Stimulated activated CD8-positive, alpha-beta memory T cell treated with anti-CD3 and anti-CD28 coated beads, Interleukin-4, amount 100 ng/mL, for 4 hours (primary cell): Measurements from ENCODE around the gene WFDC10A.
"Not testable (repeated sequence)": the region's sequence is repeated elsewhere in the genome, so short reads cannot be mapped to it uniquely, and the experiment has no call there.

Source experiments
- DNase-seq, 2 donors: peaks; one replicate each; pipeline ENCODE4 v3.0.0-alpha.2; 2020; ENCODE audit warnings: low read depth in 2 of 2, low spot score in 1 of 2

The WFDC10A gene

GRCh38 chr20:45629496-45630100, at the start of gene WFDC10A:
Gene WFDC10A (plus strand): TSS chr20:45629739. CDS start chr20:45629814, 75 bp downstream.
- no peak for DNase-seq

- DNase-seq: no peak
Measured at GRCh38 chr20:45581702-45582101, 47.8 kb upstream of the WFDC10A start.

DNA sequence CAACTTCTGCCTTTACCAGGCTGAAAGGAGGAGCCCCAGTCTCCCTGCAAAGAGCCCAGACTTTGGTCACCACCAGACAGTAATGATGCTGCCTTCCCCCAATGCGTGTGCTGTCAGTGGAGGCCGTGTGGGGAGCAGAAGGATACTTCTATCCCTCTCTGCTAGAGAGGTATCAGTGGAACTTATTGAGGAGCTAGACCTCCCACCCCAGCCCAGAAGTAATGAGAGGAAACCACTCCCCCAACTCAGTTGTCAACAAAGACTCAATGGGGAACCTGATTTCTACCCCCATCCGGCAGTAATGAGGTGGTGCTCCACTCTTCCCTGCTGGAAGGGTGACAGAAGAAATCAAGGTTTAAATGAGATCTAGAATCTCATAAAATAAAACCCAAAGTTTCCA, 46.0 kb upstream of the WFDC10A start:
- DNase-seq: no peak

DNA sequence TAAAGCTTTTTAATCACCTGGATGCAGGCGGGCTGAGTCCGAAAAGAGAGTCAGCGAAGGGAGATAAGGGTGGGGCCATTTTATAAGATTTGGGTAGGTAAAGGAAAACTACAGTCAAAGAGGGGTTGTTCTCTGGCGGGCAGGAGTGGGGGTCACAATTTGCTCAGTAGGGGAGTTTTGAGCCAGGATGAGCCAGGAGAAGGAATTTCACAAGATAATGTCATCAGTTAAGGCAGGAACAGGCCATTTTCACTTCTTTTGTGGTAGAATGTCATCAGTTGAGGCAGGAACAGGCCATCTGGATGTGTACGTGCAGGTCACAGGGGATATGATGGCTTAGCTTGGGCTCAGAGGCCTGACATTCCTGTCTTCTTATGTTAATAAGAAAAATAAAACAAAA, 45.2 kb upstream of the WFDC10A start:
- DNase-seq: not testable (repeated sequence)

DNA sequence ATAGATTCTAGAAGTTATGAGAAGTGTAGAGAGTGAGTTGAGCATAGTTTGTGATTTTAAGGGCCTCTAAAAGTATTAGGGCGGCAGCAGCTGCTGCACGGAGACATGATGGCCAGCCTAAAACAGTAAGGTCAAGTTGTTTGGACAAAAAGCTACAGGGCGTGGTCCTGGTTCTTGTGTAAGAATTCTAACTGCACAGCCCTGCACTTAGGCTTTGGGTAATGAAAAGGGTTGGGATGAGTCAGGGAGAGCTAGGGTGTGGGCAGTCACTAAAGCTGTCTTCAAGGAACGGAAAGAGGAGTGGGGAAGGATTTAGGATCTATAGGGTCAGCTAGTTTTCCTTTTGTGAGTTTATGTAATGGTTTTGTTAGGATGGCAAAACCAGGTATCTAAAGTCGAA, 43.6 kb upstream of the WFDC10A start:
- not testable (repeated sequence) for DNase-seq

DNA sequence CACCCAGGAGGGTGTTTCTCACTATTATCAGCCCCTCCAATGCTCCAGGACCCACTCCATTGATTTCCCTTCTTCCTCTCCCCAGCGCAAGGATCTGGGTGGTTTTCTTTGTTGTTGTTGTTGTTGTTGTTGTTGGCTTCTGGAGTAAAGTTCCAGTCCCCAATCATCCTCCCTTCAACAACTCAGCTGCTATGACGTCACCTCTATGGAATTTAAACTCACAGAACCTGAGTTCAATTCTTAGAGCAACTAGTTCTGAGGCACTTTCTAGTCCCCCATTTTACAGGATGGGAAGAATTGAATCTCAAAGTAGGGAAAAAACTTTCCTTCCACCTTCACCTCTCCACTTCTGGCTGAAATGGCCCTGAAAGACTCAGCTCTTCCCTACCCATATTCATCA, 40.7 kb upstream of the WFDC10A start:
- no peak for DNase-seq

DNA sequence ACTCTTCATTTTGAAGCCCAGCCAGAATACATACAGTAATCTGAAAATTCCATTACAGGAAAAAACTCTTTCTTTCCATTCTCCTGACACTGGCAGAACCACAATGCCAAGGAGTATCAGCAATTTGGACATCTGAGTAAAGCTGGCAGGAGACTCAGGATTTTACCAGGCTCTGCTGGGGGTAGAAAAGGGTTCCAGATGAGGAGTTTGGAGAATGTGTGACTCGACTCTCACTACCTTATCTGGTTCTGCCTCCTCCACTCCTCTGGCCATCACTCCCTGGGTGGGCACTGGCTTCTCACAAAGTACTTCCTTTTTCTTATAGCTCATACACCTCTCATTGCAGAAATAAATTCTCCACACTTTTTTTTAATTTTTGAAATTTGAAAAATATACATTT, 39.8 kb upstream of the WFDC10A start:
- DNase-seq: no peak

DNA sequence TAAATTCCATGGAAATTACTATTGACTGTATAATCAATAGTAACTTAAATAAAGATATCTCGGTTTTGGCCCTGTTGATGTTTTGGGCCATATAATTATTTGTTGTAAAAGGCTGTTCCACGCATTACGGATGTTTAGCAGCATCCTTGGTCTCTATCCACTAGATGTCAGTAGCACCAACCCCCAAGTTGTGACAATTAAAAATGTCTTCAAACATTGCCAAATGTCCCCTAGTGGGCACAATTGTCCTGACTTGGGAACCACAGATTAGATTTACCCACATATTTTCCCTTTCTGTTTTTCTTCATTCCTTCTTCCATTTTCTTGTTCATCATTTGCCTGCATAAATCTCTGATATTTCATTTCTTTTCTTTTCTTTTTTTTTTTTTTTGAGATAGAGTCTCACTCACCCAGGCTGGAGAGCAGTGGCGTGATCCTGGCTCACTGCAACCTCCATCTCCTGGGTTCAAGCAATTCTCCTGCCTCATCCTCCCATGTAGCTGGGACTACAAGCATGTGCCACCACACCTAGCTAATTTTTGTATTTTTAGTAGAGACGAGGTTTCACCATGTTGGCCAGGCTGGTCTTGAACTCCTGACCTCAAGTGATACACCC, 36.9 kb upstream of the WFDC10A start:
- no peak for DNase-seq

DNA sequence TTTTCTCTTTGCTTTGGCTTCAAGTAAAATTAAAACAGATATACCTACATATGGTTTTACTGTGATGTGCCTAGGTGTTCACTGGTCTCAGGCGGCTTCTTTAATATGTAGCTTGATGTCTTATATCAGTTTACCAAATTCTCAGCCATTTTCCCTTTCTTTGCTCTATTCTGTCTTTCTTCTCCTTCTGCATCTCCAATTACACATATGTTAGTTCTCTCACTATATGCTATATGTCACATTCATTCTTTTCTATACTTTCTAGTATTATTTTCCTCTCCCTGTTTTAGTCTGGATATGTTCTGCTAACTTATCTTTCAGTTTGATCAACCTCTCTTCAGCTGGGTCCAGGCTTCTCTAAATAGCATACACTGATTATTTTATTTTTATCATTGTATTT, 36.0 kb upstream of the WFDC10A start:
- DNase-seq: no peak

- no peak for DNase-seq
Measured at GRCh38 chr20:45595235-45595634, 34.3 kb upstream of the WFDC10A start.

DNA sequence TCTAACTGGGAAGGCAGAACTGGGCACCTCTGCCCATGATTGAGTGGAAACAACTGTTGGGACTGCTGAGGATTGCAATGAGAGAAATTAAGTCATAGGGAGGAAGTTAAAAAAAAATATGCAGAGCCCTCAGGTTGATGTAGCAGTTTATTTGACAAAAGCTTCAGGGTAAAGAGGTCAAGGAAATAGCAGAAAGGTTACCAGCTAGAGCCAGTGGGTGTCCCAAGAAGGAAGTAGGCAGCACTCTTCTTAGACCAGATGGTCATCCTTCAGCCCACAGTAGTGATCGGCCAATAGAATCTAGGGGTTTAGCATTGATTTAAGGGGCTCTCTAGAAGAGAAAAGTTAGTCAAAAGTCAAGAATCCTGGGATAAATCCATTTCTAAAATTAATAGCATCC, 21.7 kb upstream of the WFDC10A start:
- DNase-seq: no peak

DNA sequence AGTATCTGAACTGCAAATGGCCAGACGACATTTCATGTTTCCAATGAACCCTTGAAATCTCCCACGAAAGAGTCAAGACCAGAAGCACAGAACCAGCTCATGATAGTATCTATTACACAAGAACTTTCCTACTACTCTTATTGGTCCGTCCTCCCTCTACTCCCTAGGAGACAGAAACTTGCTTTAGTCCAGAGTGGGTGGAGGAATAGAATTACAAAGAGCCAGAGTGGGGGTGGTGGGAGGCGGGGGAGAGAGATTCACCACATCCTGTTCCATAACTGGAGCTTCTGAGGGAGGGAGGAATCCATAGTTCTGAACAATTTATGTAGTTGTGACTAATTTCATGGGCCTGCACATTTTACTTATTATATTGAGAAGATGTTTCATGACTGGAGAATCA, 18.5 kb upstream of the WFDC10A start:
- DNase-seq: no peak

DNA sequence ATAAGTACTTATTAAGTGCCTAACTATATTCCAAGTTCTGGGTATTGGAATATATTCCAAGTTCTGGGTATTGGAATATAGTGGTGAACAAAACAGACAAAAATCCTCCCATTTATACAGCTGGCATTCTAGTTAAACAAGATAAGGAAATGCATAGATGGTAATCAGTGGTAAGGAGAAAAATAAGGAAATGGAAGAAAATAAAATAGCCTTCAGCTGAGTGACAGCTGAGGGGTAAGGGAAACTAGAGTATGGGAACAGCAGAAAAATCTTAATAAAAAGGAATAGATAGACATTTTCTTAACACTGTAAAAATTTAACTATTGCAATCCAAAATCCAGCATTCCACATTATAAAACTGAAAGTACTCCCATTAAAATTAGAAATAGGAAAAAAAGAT, 17.2 kb upstream of the WFDC10A start:
- no peak for DNase-seq

- DNase-seq: no peak
Measured at GRCh38 chr20:45617591-45617990, 11.9 kb upstream of the WFDC10A start.

- no peak for DNase-seq
Measured at GRCh38 chr20:45621593-45621992, 7.9 kb upstream of the WFDC10A start.

DNA sequence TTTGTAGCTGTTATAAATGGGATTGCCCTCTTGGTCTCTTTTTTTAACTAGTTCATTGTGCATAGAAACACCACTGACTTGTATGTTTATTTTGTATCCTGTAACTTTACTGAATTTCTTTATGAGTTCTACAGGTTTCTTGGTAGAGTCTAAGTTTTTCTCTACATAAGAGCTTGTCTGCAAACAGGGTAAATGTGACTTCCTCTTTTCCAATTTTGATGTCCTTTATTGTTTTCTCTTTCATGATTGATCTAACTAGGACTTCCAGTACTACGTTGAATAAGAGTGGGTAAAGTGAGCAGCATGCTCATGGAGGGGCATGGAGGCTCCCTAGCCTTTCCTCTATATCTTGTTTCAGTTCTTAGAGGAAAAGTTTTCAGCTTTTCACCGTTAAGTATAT, 3.0 kb upstream of the WFDC10A start:
- DNase-seq: no peak

DNA sequence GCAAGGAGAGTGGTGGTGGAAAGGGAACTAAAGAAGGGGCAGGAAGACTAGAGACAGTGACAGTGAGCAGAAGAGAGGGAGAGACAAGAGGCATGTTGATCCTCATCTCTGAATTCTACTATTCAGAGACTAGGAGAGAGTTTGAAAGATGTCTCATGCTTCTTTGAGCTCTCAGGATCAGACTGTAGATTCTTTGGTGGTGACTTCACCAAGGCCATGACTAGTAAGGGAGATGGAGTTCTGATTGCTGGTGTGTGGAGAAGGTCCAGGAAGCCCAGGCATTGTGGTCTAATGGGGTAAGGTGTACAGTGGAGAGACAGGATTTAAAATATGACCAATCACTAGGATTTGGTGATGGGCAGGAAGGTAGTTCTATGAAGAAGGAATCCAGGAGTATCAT, 832 bp downstream of the WFDC10A start:
- DNase-seq: no peak

- DNase-seq: no peak
Measured at GRCh38 chr20:45631184-45631583, 1.6 kb downstream of the WFDC10A start, which contains the start of gene WFDC9. Gene WFDC9 (minus strand): TSS chr20:45631284. CDS start chr20:45610181, 21,103 bp downstream.

- DNase-seq: no peak
Measured at GRCh38 chr20:45636513-45636912, 7.0 kb downstream of the WFDC10A start.

GRCh38 chr20:45639687-45640086, 10.1 kb downstream of the WFDC10A start:
- DNase-seq: no peak

DNA sequence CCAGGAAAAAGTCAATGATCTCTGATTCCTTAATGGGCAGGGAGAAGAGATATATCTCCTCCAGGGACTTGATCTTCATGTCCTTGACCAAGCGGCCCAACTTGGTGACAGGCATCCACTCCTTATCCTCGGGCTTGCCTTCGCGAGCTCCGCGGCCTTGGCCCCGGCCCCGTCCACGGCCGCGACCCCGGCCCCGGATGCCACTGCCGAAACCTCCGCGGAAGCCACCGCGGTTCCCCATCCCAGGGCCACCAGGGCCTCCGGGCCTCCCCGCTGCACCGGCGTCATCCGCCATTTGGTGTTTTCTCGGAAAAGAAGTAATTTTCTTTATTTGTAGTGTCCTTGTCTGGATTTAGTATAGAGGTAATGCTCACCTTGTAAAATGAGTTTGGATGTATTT, 11.5 kb downstream of the WFDC10A start:
- DNase-seq: not testable (repeated sequence)

DNA sequence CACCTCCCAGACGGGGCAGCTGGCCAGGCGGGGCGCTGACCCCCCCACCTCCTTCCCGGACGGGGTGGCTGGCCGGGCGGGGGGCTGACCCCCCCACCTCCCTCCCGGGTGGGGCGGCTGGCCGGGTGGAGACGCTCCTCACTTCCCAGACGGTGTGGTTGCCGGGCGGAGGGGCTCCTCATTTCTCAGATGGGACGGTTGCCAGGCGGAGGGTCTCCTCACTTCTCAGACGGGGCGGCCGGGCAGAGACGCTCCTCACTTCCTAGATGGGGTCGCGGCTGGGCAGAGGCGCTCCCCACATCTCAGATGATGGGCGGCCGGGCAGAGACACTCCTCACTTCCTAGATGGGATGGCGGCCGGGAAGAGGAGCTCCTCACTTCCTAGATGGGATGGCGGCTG, 16.3 kb downstream of the WFDC10A start:
- DNase-seq: not testable (repeated sequence)

DNA sequence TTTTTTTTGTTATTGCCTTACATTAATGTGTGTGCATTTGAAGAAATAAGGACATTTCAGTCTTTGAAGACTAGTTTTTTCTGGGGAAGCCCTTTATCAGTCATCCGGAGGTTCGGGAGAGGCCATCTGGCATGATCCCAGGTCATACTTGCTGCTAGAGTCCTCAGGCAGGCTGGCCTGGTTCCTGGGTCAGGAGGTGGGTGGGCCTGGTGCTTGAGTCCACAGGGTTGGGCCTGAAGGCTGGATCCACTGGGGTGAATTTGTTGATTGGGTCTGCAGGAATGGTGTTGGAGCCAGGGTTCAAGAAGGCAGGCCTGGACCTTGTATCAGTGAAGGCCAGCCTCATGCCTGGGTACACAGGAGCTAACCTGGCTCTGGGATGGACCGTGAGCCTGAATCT, 17.3 kb downstream of the WFDC10A start:
- DNase-seq: no peak
